Measurements from ENCODE around the gene HBG2. TPM values are rescaled to one million over a fixed set of nuclear protein-coding genes. Genes with fewer than 3 reads are reported as not detected.

HBG2 gene
- total and polyA plus RNA-seq, 8 donors = 10.6 TPM; not detected in 7

DNA sequence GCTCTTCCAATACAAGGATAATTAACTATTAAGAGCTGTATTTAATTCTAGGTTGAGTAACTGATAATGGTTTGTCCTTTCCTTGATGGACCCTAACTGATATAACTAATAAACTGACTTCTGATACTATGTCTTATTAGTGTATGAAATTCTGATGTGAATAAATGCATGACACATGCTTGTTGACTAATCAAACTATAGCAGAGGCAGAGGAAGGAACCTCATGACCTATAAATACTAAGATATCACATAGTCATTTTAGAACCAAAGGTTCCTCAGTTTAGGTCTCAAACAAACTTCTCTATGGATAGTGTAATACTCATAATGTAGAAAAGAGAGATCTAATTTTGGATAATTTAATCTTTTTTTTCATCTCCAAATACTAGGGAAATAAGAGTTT lies 15.5 kb downstream of the HBG2 start:
- no peak overlapping the region for H3K4me3 ChIP-seq
- H3K9me3 ChIP-seq = no peaks in the 10 kb centered on the region
- TF ChIP-seq, protein P1, sequence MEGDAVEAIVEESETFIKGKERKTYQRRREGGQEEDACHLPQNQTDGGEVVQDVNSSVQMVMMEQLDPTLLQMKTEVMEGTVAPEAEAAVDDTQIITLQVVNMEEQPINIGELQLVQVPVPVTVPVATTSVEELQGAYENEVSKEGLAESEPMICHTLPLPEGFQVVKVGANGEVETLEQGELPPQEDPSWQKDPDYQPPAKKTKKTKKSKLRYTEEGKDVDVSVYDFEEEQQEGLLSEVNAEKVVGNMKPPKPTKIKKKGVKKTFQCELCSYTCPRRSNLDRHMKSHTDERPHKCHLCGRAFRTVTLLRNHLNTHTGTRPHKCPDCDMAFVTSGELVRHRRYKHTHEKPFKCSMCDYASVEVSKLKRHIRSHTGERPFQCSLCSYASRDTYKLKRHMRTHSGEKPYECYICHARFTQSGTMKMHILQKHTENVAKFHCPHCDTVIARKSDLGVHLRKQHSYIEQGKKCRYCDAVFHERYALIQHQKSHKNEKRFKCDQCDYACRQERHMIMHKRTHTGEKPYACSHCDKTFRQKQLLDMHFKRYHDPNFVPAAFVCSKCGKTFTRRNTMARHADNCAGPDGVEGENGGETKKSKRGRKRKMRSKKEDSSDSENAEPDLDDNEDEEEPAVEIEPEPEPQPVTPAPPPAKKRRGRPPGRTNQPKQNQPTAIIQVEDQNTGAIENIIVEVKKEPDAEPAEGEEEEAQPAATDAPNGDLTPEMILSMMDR (IDR thresholded peaks at IDR 0.05) = no peak
- FAIRE-seq (no peak), ATAC-seq (no peak), DNase-seq (no peak)
- H3K27me3 ChIP-seq = no peaks in the 10 kb centered on the region
- no peaks in the 10 kb centered on the region for H3K36me3 ChIP-seq
- intact Hi-C loops (cut with DNase I) = no loop called here
- no peaks in the 10 kb centered on the region for H3K4me1 ChIP-seq
- no peak overlapping the region for H3K27ac ChIP-seq

DNA sequence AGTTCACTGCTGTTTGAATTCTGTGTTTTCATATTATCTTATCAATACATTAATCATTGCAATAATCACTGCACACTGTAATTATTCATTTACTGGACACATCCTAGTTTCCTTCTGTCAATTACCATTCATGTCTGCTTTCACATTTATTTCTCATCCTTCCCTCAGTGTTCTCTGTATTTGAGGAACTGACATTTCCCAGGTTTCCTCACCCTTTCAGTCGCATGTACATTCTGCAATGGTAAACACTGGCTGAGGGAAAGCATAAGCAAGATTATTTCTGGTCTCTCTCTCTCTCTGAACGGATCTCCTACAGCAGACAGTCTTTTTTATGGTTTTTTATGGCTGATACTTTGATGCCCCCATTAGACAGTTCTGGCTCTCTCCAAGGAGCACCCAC lies 16.1 kb downstream of the HBG2 start:
- H3K36me3 ChIP-seq = no peaks in the 10 kb centered on the region
- no peak for ATAC-seq
- no peak for DNase-seq
- H3K4me1 ChIP-seq = no peaks in the 10 kb centered on the region
- TF ChIP-seq, protein P1 (IDR thresholded peaks at IDR 0.05) = no peak
- no peaks in the 10 kb centered on the region for H3K9me3 ChIP-seq
- H3K4me3 ChIP-seq = no peak overlapping the region
- FAIRE-seq = no peak
- H3K27me3 ChIP-seq = no peaks in the 10 kb centered on the region
- 25 to 34% methylated on average over 2 of the region's 2 CpGs for WGBS, 2 donors
- intact Hi-C loops (cut with DNase I) = no loop called here
- no peak overlapping the region for H3K27ac ChIP-seq

GRCh38 chr11:5237420-5237819 lies 17.2 kb downstream of the HBG2 start:
- no peak for FAIRE-seq
- H3K9me3 ChIP-seq = no peaks in the 10 kb centered on the region
- WGBS, 2 donors = 30 to 79% methylated on average over 2 of the region's 2 CpGs
- no peaks in the 10 kb centered on the region for H3K27me3 ChIP-seq
- no peak overlapping the region for H3K4me3 ChIP-seq
- no peak for ATAC-seq
- intact Hi-C loops (cut with DNase I) = no loop called here
- no peak overlapping the region for H3K27ac ChIP-seq
- no peaks in the 10 kb centered on the region for H3K4me1 ChIP-seq
- H3K36me3 ChIP-seq = no peaks in the 10 kb centered on the region
- TF ChIP-seq, protein P1 (IDR thresholded peaks at IDR 0.05) = no peak
- DNase-seq = no peak

DNA sequence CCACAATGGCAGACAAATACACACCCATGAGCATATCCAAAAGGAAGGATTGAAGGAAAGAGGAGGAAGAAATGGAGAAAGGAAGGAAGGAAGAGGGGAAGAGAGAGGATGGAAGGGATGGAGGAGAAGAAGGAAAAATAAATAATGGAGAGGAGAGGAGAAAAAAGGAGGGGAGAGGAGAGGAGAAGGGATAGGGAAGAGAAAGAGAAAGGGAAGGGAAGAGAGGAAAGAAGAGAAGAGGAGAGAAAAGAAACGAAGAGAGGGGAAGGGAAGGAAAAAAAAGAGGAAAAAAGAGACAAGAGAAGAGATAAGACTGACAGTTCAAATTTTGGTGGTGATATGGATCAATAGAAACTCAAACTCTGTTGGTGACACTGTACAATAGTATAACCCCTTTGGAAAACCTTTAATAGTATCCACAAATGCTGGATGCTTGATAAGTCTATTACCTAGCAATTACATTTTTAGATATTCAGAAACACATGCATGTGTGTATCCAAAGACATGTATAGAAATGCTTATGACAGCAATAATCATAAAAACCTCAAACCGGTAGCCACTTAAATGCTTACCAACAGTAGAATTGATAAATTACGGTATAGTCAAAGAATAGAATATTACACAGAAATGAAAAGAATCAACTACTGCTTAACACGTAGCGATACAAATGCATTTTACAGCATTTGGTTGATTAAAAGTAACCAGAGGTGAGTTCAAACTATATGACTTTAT lies 19.1 kb downstream of the HBG2 start:
- FAIRE-seq = no peak
- Histone ChIP-seq H3K9me3 (no peaks in the 10 kb centered on the region), H3K4me1 (no peaks in the 10 kb centered on the region), H3K27ac (no peak overlapping the region), H3K27me3 (no peaks in the 10 kb centered on the region), H3K4me3 (no peak overlapping the region), H3K36me3 (no peaks in the 10 kb centered on the region)
- no peak for ATAC-seq
- DNase-seq = no peak
- 70 to 77% methylated on average over 5 of the region's 5 CpGs for WGBS, 2 donors
- intact Hi-C loops (cut with DNase I) = no loop called here
- TF ChIP-seq, protein P1 (IDR thresholded peaks at IDR 0.05) = no peak

DNA sequence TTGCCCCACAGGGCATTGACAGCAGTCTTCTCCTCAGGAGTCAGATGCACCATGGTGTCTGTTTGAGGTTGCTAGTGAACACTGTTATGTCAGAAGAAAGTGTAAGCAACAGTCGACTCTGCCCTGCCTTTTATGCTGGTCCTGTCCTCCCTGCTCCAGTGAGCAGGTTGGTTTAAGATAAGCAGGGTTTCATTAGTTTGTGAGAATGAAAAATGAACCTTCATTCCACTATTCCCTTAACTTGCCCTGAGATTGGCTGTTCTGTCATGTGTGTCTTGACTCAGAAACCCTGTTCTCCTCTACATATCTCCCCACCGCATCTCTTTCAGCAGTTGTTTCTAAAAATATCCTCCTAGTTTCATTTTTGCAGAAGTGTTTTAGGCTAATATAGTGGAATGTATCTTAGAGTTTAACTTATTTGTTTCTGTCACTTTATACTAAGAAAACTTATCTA lies 20.2 kb downstream of the HBG2 start, which contains the start of gene HBD:
HBD (minus strand) TSS at position 103 of the 454 bp plus-strand sequence; CDS start at position 53, 50 bp downstream.
- no peak within 1 kb of the TSS for H3K4me3 ChIP-seq
- FAIRE-seq (no peak), DNase-seq (no peak), ATAC-seq (no peak)
- TF ChIP-seq, protein P1 (IDR thresholded peaks at IDR 0.05) = no peak
- intact Hi-C loops (cut with DNase I) = no loop called here
- H3K4me1 ChIP-seq = no peaks in the 10 kb centered on the region
- H3K27me3 ChIP-seq = no peaks in the 10 kb centered on the region
- no peaks in the 10 kb centered on the region for H3K36me3 ChIP-seq
- H3K27ac ChIP-seq = no peak within 1 kb of the TSS
- H3K9me3 ChIP-seq = no peaks in the 10 kb centered on the region
- 46% methylated on average over 2 of the region's 2 CpGs for WGBS, 2 donors
